Skeletal muscle tissue (tissue), 4 donors: ENCODE measurements around the gene MARVELD1. TPM values are rescaled to one million over a fixed set of nuclear protein-coding genes. Genes with fewer than 3 reads are reported as not detected.
"Not testable (repeated sequence)": the region's sequence is repeated elsewhere in the genome, so short reads cannot be mapped to it uniquely, and the experiment has no call there.

Experiments
- H3K27ac ChIP-seq: one replicate; pipeline ENCODE4 v1.7.0; 2013; ENCODE audit warnings: mild to moderate bottlenecking, low read depth, low read length, inconsistent platforms
- H3K27me3 ChIP-seq, 3 donors: one replicate each; pipeline ENCODE4 v1.7.0; 2013; ENCODE audit warnings: low read length in 3 of 3; ENCODE audit not compliant: control insufficient read depth in 3 of 3, insufficient read depth in 3 of 3
- H3K36me3 ChIP-seq, 3 donors: one replicate each; pipeline ENCODE4 v1.7.0; 2013; ENCODE audit warnings: low read length in 3 of 3; ENCODE audit not compliant: control insufficient read depth in 3 of 3, insufficient read depth in 3 of 3
- H3K4me1 ChIP-seq, 3 donors: one replicate each; pipeline ENCODE4 v1.7.0; 2013; ENCODE audit warnings: low read length in 3 of 3, mild to moderate bottlenecking in 3 of 3; ENCODE audit not compliant: control insufficient read depth in 3 of 3, insufficient read depth in 3 of 3
- H3K4me3 ChIP-seq, 3 donors: one replicate each; pipeline ENCODE4 v1.7.0; 2013; ENCODE audit warnings: low read length in 3 of 3
- H3K9ac ChIP-seq, 3 donors: one replicate each; pipeline ENCODE4 v1.7.0; 2013; ENCODE audit warnings: low read length in 3 of 3, mild to moderate bottlenecking in 3 of 3, moderate library complexity in 2 of 3, low read depth in 1 of 3
- H3K9me3 ChIP-seq, 3 donors: one replicate each; pipeline ENCODE4 v1.7.0; 2013; ENCODE audit warnings: low read length in 3 of 3; ENCODE audit not compliant: control insufficient read depth in 3 of 3
- total RNA-seq: library from RNA; depleted of rRNA; stranded (reverse); fragments of >200 nt; gene quantifications from one replicate; pipeline ENCODE4 v1.2.3, GENCODE V29; 2014
- donor health status: Osteomylitis.

Gene MARVELD1
- total RNA-seq, 1 donor from 2014 or later, result 17.2 TPM

- Histone ChIP-seq H3K9me3 (peaks cover 0 to 2% (median 0%) of the 10 kb centered on the region in 3 donors), H3K27me3 (no peaks in the 10 kb centered on the region), H3K27ac (no peak overlapping the region), H3K4me3 (no peak overlapping the region), H3K9ac (no peak overlapping the region), H3K36me3 (no peaks in the 10 kb centered on the region), H3K4me1 (peaks cover 25 to 35% (median 26%) of the 10 kb centered on the region in 3 donors)
These were observed 23.9 kb upstream of the MARVELD1 start for GRCh38 chr10:97689559-97690020.

- Histone ChIP-seq H3K9me3 (peaks cover 0 to 2% (median 0%) of the 10 kb centered on the region in 3 donors), H3K9ac (no peak overlapping the region), H3K36me3 (no peaks in the 10 kb centered on the region), H3K27ac (no peak overlapping the region), H3K4me3 (no peak overlapping the region), H3K4me1 (peaks cover 22 to 29% (median 24%) of the 10 kb centered on the region in 3 donors), H3K27me3 (no peaks in the 10 kb centered on the region)
These were observed 23.4 kb upstream of the MARVELD1 start for GRCh38 chr10:97690133-97690532.

GRCh38 chr10:97698072-97698655, 15.4 kb upstream of the MARVELD1 start:
- H3K27ac ChIP-seq, H3K27me3 ChIP-seq, H3K9ac ChIP-seq, H3K9me3 ChIP-seq, H3K4me3 ChIP-seq, H3K4me1 ChIP-seq, H3K36me3 ChIP-seq: not testable (repeated sequence)

- Histone ChIP-seq H3K27ac (no peak overlapping the region), H3K27me3 (no peaks in the 10 kb centered on the region), H3K4me1 (no peaks in the 10 kb centered on the region), H3K36me3 (no peaks in the 10 kb centered on the region), H3K9me3 (no peaks in the 10 kb centered on the region), H3K9ac (no peak overlapping the region), H3K4me3 (no peak overlapping the region)
These were observed 12.0 kb upstream of the MARVELD1 start for GRCh38 chr10:97701438-97702069.

GRCh38 chr10:97703398-97704067, 10.0 kb upstream of the MARVELD1 start:
- Histone ChIP-seq H3K9me3 (no peaks in the 10 kb centered on the region), H3K36me3 (no peaks in the 10 kb centered on the region), H3K27ac (no peak overlapping the region), H3K4me1 (no peaks in the 10 kb centered on the region), H3K9ac (no peak overlapping the region), H3K4me3 (no peak overlapping the region), H3K27me3 (no peaks in the 10 kb centered on the region)

- H3K36me3 ChIP-seq, result no peaks in the 10 kb centered on the region
- H3K27me3 ChIP-seq, result no peaks in the 10 kb centered on the region
- H3K27ac ChIP-seq, result no peak overlapping the region
- H3K9ac ChIP-seq, result no peak overlapping the region
- peaks cover 0 to 5% (median 4%) of the 10 kb centered on the region in 3 donors for H3K4me1 ChIP-seq
- no peak overlapping the region for H3K4me3 ChIP-seq
- H3K9me3 ChIP-seq, result no peaks in the 10 kb centered on the region
These were observed 9.2 kb upstream of the MARVELD1 start for GRCh38 chr10:97704341-97704740.

- peaks cover 0 to 3% (median 0%) of the 10 kb centered on the region in 3 donors for H3K27me3 ChIP-seq
- H3K27ac ChIP-seq, result no peak overlapping the region
- H3K36me3 ChIP-seq, result no peaks in the 10 kb centered on the region
- no peak overlapping the region for H3K9ac ChIP-seq
- peaks cover 0 to 8% (median 4%) of the 10 kb centered on the region in 3 donors for H3K4me1 ChIP-seq
- no peak overlapping the region for H3K4me3 ChIP-seq
- H3K9me3 ChIP-seq, result no peaks in the 10 kb centered on the region
These were observed 8.4 kb upstream of the MARVELD1 start for GRCh38 chr10:97705006-97705670.

- no peaks in the 10 kb centered on the region for H3K36me3 ChIP-seq
- no peak overlapping the region for H3K27ac ChIP-seq
- H3K4me1 ChIP-seq, result peaks cover 0 to 11% (median 9%) of the 10 kb centered on the region in 3 donors
- no peak overlapping the region for H3K9ac ChIP-seq
- peaks cover 0 to 3% (median 0%) of the 10 kb centered on the region in 3 donors for H3K27me3 ChIP-seq
- no peaks in the 10 kb centered on the region for H3K9me3 ChIP-seq
- H3K4me3 ChIP-seq, result no peak overlapping the region
These were observed 6.2 kb upstream of the MARVELD1 start for GRCh38 chr10:97707134-97707861.

- Histone ChIP-seq H3K27me3 (peaks cover 0 to 3% (median 0%) of the 10 kb centered on the region in 3 donors), H3K9me3 (no peaks in the 10 kb centered on the region), H3K9ac (no peak overlapping the region), H3K4me1 (peaks cover 0 to 15% (median 14%) of the 10 kb centered on the region in 3 donors), H3K4me3 (no peak overlapping the region), H3K36me3 (no peaks in the 10 kb centered on the region), H3K27ac (no peak overlapping the region)
These were observed 5.4 kb upstream of the MARVELD1 start for GRCh38 chr10:97708167-97708566.
